Effector memory CD8-positive, alpha-beta T cell (primary cell): Measurements from ENCODE around the gene YWHAH.

Experiments
- ATAC-seq: fragments of 150-1000 bp; cut with Tn5 transposase; replicated peaks from 2 replicates; pipeline ENCODE4 v1.10.0; 2021; ENCODE audit warnings: mild to moderate bottlenecking, moderate library complexity
- DNase-seq, 3 experiments: peaks; one replicate each; pipeline ENCODE4 v3.0.0; 2021
- H3K27ac Mint-ChIP-seq, 2 donors: one replicate each; pipeline ENCODE4 v1.8.0; 2022; ENCODE audit warnings: mild to moderate bottlenecking in 2 of 2, mixed read lengths in 2 of 2, moderate library complexity in 2 of 2
- H3K27me3 Mint-ChIP-seq, 2 donors: one replicate each; pipeline ENCODE4 v1.8.0; 2022; ENCODE audit warnings: mixed read lengths in 2 of 2
- H3K36me3 Mint-ChIP-seq: one replicate; pipeline ENCODE4 v1.8.0; 2022; ENCODE audit warnings: mild to moderate bottlenecking, moderate library complexity, mixed read lengths; ENCODE audit not compliant: insufficient read depth
- H3K4me1 Mint-ChIP-seq, 2 donors: one replicate each; pipeline ENCODE4 v1.8.0; 2022; ENCODE audit warnings: low read depth in 2 of 2, mixed read lengths in 2 of 2
- H3K4me3 Mint-ChIP-seq, 2 donors: one replicate each; pipeline ENCODE4 v1.8.0; 2022; ENCODE audit warnings: mild to moderate bottlenecking in 2 of 2, mixed read lengths in 2 of 2, moderate library complexity in 2 of 2
- H3K9me3 Mint-ChIP-seq, 2 donors: one replicate each; pipeline ENCODE4 v1.8.0; 2022; ENCODE audit warnings: mixed read lengths in 2 of 2

Gene YWHAH

GRCh38 chr22:31945971-31946680, 1.8 kb downstream of the YWHAH start:
- Mint-ChIP-seq H3K27ac (no peak overlapping the region), H3K36me3 (peaks cover 35% of the 10 kb centered on the region), H3K27me3 (no peaks in the 10 kb centered on the region), H3K9me3 (no peaks in the 10 kb centered on the region), H3K4me1 (peaks cover 10 to 14% of the 10 kb centered on the region in 2 donors), H3K4me3 (no peak overlapping the region)
- ATAC-seq (no peak), DNase-seq (no peak)

- Mint-ChIP-seq H3K27me3 (no peaks in the 10 kb centered on the region), H3K4me1 (peaks cover 21 to 24% of the 10 kb centered on the region in 2 donors), H3K27ac (peak overlapping the region; percentile 45 to 72), H3K9me3 (no peaks in the 10 kb centered on the region), H3K4me3 (peak overlapping the region in 1 of 2 donors; percentile 2), H3K36me3 (peaks cover 35% of the 10 kb centered on the region)
- ATAC-seq (peak; percentile 31), DNase-seq (peak; percentile 34 to 52 (median 39))
Observed at GRCh38 chr22:31947296-31947695, 3.0 kb downstream of the YWHAH start.

- no peak for ATAC-seq
- H3K27ac Mint-ChIP-seq = peak overlapping the region in 1 of 2 donors; percentile 72
- no peaks in the 10 kb centered on the region for H3K27me3 Mint-ChIP-seq
- peaks cover 35% of the 10 kb centered on the region for H3K36me3 Mint-ChIP-seq
- H3K9me3 Mint-ChIP-seq = no peaks in the 10 kb centered on the region
- H3K4me1 Mint-ChIP-seq = peaks cover 26 to 28% of the 10 kb centered on the region in 2 donors
- no peak for DNase-seq
- no peak overlapping the region for H3K4me3 Mint-ChIP-seq
Observed at GRCh38 chr22:31948002-31948401, 3.7 kb downstream of the YWHAH start.

GRCh38 chr22:31950226-31950625, 5.9 kb downstream of the YWHAH start:
- Mint-ChIP-seq H3K4me3 (no peak overlapping the region), H3K9me3 (no peaks in the 10 kb centered on the region), H3K4me1 (peaks cover 45 to 50% of the 10 kb centered on the region in 2 donors), H3K27me3 (no peaks in the 10 kb centered on the region), H3K36me3 (peaks cover 30% of the 10 kb centered on the region), H3K27ac (no peak overlapping the region)
- DNase-seq = no peak
- ATAC-seq = no peak

GRCh38 chr22:31951194-31952093, 7.1 kb downstream of the YWHAH start:
- no peak for DNase-seq
- H3K36me3 Mint-ChIP-seq = peaks cover 32% of the 10 kb centered on the region
- H3K4me1 Mint-ChIP-seq = peaks cover 52 to 59% of the 10 kb centered on the region in 2 donors
- ATAC-seq = peak; percentile 36
- H3K9me3 Mint-ChIP-seq = no peaks in the 10 kb centered on the region
- peak overlapping the region; percentile 9 to 22 for H3K4me3 Mint-ChIP-seq
- no peaks in the 10 kb centered on the region for H3K27me3 Mint-ChIP-seq
- peak overlapping the region; percentile 46 to 94 for H3K27ac Mint-ChIP-seq

- Mint-ChIP-seq H3K4me1 (peaks cover 55 to 58% of the 10 kb centered on the region in 2 donors), H3K27me3 (no peaks in the 10 kb centered on the region), H3K9me3 (no peaks in the 10 kb centered on the region), H3K4me3 (peak overlapping the region; percentile 9 to 22), H3K36me3 (peaks cover 36% of the 10 kb centered on the region), H3K27ac (peak overlapping the region; percentile 46 to 94)
- DNase-seq (no peak), ATAC-seq (peak; percentile 12)
Observed at GRCh38 chr22:31952094-31952401, 7.7 kb downstream of the YWHAH start.

- ATAC-seq (no peak), DNase-seq (no peak)
- H3K27me3 Mint-ChIP-seq = no peaks in the 10 kb centered on the region
- H3K4me1 Mint-ChIP-seq = peaks cover 51 to 53% of the 10 kb centered on the region in 2 donors
- no peak overlapping the region for H3K4me3 Mint-ChIP-seq
- H3K27ac Mint-ChIP-seq = peak overlapping the region; percentile 46 to 94
- H3K36me3 Mint-ChIP-seq = peaks cover 36% of the 10 kb centered on the region
- no peaks in the 10 kb centered on the region for H3K9me3 Mint-ChIP-seq
Observed at GRCh38 chr22:31952472-31952871, 8.1 kb downstream of the YWHAH start.

- peaks cover 49 to 52% of the 10 kb centered on the region in 2 donors for H3K4me1 Mint-ChIP-seq
- H3K9me3 Mint-ChIP-seq = no peaks in the 10 kb centered on the region
- DNase-seq (no peak), ATAC-seq (peak; percentile 40)
- peak overlapping the region; percentile 46 to 94 for H3K27ac Mint-ChIP-seq
- no peaks in the 10 kb centered on the region for H3K27me3 Mint-ChIP-seq
- peak overlapping the region; percentile 0 to 32 for H3K4me3 Mint-ChIP-seq
- H3K36me3 Mint-ChIP-seq = peaks cover 37% of the 10 kb centered on the region
Observed at GRCh38 chr22:31953261-31953660, 8.9 kb downstream of the YWHAH start.

- H3K4me1 Mint-ChIP-seq = peaks cover 59 to 60% of the 10 kb centered on the region in 2 donors
- peak overlapping the region; percentile 79 to 94 for H3K27ac Mint-ChIP-seq
- no peaks in the 10 kb centered on the region for H3K9me3 Mint-ChIP-seq
- peaks cover 30% of the 10 kb centered on the region for H3K36me3 Mint-ChIP-seq
- H3K4me3 Mint-ChIP-seq = peak overlapping the region; percentile 15 to 48
- DNase-seq (no peak), ATAC-seq (peak; percentile 29)
- no peaks in the 10 kb centered on the region for H3K27me3 Mint-ChIP-seq
Observed at GRCh38 chr22:31954535-31955523, 10.5 kb downstream of the YWHAH start.

- peak overlapping the region; percentile 7 to 79 for H3K27ac Mint-ChIP-seq
- H3K27me3 Mint-ChIP-seq = no peaks in the 10 kb centered on the region
- peaks cover 20% of the 10 kb centered on the region for H3K36me3 Mint-ChIP-seq
- H3K4me3 Mint-ChIP-seq = peak overlapping the region in 1 of 2 donors; percentile 4
- DNase-seq (no peak), ATAC-seq (no peak)
- H3K9me3 Mint-ChIP-seq = no peaks in the 10 kb centered on the region
- peaks cover 52 to 55% of the 10 kb centered on the region in 2 donors for H3K4me1 Mint-ChIP-seq
Observed at GRCh38 chr22:31956360-31956759, 12.0 kb downstream of the YWHAH start.

GRCh38 chr22:31957970-31958594, 13.7 kb downstream of the YWHAH start:
- Mint-ChIP-seq H3K4me3 (peak overlapping the region; percentile 14 to 70), H3K36me3 (peaks cover 20% of the 10 kb centered on the region), H3K27ac (peak overlapping the region; percentile 80 to 89), H3K27me3 (no peaks in the 10 kb centered on the region), H3K4me1 (peaks cover 38 to 40% of the 10 kb centered on the region in 2 donors), H3K9me3 (no peaks in the 10 kb centered on the region)
- peak in 2 of 3 experiments; percentile 11 to 13 for DNase-seq
- ATAC-seq = peak; percentile 76

GRCh38 chr22:31958625-31959239, 14.4 kb downstream of the YWHAH start:
- ATAC-seq (peak; percentile 78), DNase-seq (peak in 2 of 3 experiments; percentile 25 to 26)
- peaks cover 32 to 33% of the 10 kb centered on the region in 2 donors for H3K4me1 Mint-ChIP-seq
- no peaks in the 10 kb centered on the region for H3K27me3 Mint-ChIP-seq
- peak overlapping the region; percentile 14 to 70 for H3K4me3 Mint-ChIP-seq
- H3K27ac Mint-ChIP-seq = peak overlapping the region; percentile 80 to 89
- H3K36me3 Mint-ChIP-seq = peaks cover 20% of the 10 kb centered on the region
- no peaks in the 10 kb centered on the region for H3K9me3 Mint-ChIP-seq
